NCI-H128 (cell line): ENCODE data around the gene FOXJ2.
"Not testable (repeated sequence)": the region's sequence is repeated elsewhere in the genome, so short reads cannot be mapped to it uniquely, and the experiment has no call there.

Experiments used
- DNase-seq: peaks from one replicate; lab custom pipeline; 2025; ENCODE audit not compliant: unreplicated experiment; lab: John Stamatoyannopoulos, UW

FOXJ2 gene

GRCh38 chr12:8032242-8033152 lies at the start of gene FOXJ2:
Gene FOXJ2, plus strand, starts transcription at chr12:8032716. Its CDS starts 7,117 bp downstream, at chr12:8039833.
- peak; percentile 45 for DNase-seq

GRCh38 chr12:7983019-7983418 lies 49.5 kb upstream of the FOXJ2 start:
- not testable (repeated sequence) for DNase-seq

GRCh38 chr12:7983460-7983859 lies 49.1 kb upstream of the FOXJ2 start:
- DNase-seq: not testable (repeated sequence)

GRCh38 chr12:7984900-7985299 lies 47.6 kb upstream of the FOXJ2 start:
- DNase-seq: no peak

- no peak for DNase-seq
Measured at GRCh38 chr12:7985802-7986418, 46.6 kb upstream of the FOXJ2 start.

GRCh38 chr12:7989827-7990491 lies 42.6 kb upstream of the FOXJ2 start:
- no peak for DNase-seq

GRCh38 chr12:7991535-7991934 lies 41.0 kb upstream of the FOXJ2 start:
- DNase-seq: no peak

GRCh38 chr12:7994731-7995205 lies 37.7 kb upstream of the FOXJ2 start:
- no peak for DNase-seq

GRCh38 chr12:7995266-7995963 lies 37.1 kb upstream of the FOXJ2 start:
- peak; percentile 74 for DNase-seq

GRCh38 chr12:8000827-8001226 lies 31.7 kb upstream of the FOXJ2 start:
- DNase-seq: not testable (repeated sequence)

- DNase-seq: not testable (repeated sequence)
Measured at GRCh38 chr12:8001496-8001895, 31.0 kb upstream of the FOXJ2 start.

GRCh38 chr12:8004897-8005296 lies 27.6 kb upstream of the FOXJ2 start:
- DNase-seq: not testable (repeated sequence)

- DNase-seq: no peak
Measured at GRCh38 chr12:8011331-8011730, 21.2 kb upstream of the FOXJ2 start.

GRCh38 chr12:8012651-8013309 lies 19.7 kb upstream of the FOXJ2 start:
- no peak for DNase-seq

- no peak for DNase-seq
Measured at GRCh38 chr12:8014836-8015235, 17.7 kb upstream of the FOXJ2 start.

- DNase-seq: not testable (repeated sequence)
Measured at GRCh38 chr12:8018213-8018612, 14.3 kb upstream of the FOXJ2 start.

- DNase-seq: peak; percentile 26
Measured at GRCh38 chr12:8018666-8019581, 13.6 kb upstream of the FOXJ2 start.

GRCh38 chr12:8026291-8026900 lies 6.1 kb upstream of the FOXJ2 start:
- DNase-seq: peak; percentile 97

- DNase-seq: no peak
Measured at GRCh38 chr12:8027856-8028255, 4.7 kb upstream of the FOXJ2 start.
